ENCODE measurements around the gene TENT5C. TPM values are rescaled to one million over a fixed set of nuclear protein-coding genes. Genes with fewer than 3 reads are reported as not detected.

Gene TENT5C
- total and polyA plus RNA-seq, 2 of the 13 experiments (the other 11 are each of a cell fraction or from before 2014, with no cell fraction given): 0.02 to 0.38 TPM

DNA sequence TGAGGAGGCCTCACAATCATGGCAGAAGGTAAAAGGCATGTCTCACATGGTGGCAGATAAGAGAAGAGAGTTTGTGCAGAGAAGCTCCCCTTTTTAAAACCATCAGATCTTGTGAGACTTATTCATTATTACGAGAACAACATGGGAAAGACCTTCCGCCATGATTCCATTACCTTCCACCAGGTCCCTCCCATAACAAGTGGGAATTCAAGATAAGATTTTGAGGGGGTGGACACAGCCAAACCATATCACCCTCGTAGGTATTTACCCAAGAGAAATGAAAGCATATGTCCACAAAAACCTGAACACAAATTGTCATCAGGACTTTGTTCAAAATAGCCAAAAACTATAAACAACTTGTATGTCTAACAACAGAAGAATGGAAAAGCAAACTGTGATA, 45.9 kb upstream of the TENT5C start:
- BruUV-seq (replicated peaks): no TSS peak
- no peak overlapping the region for H2AFZ ChIP-seq (ENCODE audit: low read length)
- CTCF ChIA-PET (ENCODE audit: low intra/inter-chr PET ratio, low total read pairs): no interaction called here
- TF ChIP-seq, protein P1, sequence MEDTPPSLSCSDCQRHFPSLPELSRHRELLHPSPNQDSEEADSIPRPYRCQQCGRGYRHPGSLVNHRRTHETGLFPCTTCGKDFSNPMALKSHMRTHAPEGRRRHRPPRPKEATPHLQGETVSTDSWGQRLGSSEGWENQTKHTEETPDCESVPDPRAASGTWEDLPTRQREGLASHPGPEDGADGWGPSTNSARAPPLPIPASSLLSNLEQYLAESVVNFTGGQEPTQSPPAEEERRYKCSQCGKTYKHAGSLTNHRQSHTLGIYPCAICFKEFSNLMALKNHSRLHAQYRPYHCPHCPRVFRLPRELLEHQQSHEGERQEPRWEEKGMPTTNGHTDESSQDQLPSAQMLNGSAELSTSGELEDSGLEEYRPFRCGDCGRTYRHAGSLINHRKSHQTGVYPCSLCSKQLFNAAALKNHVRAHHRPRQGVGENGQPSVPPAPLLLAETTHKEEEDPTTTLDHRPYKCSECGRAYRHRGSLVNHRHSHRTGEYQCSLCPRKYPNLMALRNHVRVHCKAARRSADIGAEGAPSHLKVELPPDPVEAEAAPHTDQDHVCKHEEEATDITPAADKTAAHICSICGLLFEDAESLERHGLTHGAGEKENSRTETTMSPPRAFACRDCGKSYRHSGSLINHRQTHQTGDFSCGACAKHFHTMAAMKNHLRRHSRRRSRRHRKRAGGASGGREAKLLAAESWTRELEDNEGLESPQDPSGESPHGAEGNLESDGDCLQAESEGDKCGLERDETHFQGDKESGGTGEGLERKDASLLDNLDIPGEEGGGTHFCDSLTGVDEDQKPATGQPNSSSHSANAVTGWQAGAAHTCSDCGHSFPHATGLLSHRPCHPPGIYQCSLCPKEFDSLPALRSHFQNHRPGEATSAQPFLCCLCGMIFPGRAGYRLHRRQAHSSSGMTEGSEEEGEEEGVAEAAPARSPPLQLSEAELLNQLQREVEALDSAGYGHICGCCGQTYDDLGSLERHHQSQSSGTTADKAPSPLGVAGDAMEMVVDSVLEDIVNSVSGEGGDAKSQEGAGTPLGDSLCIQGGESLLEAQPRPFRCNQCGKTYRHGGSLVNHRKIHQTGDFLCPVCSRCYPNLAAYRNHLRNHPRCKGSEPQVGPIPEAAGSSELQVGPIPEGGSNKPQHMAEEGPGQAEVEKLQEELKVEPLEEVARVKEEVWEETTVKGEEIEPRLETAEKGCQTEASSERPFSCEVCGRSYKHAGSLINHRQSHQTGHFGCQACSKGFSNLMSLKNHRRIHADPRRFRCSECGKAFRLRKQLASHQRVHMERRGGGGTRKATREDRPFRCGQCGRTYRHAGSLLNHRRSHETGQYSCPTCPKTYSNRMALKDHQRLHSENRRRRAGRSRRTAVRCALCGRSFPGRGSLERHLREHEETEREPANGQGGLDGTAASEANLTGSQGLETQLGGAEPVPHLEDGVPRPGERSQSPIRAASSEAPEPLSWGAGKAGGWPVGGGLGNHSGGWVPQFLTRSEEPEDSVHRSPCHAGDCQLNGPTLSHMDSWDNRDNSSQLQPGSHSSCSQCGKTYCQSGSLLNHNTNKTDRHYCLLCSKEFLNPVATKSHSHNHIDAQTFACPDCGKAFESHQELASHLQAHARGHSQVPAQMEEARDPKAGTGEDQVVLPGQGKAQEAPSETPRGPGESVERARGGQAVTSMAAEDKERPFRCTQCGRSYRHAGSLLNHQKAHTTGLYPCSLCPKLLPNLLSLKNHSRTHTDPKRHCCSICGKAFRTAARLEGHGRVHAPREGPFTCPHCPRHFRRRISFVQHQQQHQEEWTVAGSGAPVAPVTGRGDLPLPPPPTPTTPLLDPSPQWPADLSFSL (CRISPR knock-in tag; IDR thresholded peaks at IDR 0.05): no peak
- no peak for TF ChIP-seq ZNF614 (CRISPR knock-in tag; IDR thresholded peaks at IDR 0.05; ENCODE audit: borderline replicate concordance)
- TF ChIP-seq, protein P2, sequence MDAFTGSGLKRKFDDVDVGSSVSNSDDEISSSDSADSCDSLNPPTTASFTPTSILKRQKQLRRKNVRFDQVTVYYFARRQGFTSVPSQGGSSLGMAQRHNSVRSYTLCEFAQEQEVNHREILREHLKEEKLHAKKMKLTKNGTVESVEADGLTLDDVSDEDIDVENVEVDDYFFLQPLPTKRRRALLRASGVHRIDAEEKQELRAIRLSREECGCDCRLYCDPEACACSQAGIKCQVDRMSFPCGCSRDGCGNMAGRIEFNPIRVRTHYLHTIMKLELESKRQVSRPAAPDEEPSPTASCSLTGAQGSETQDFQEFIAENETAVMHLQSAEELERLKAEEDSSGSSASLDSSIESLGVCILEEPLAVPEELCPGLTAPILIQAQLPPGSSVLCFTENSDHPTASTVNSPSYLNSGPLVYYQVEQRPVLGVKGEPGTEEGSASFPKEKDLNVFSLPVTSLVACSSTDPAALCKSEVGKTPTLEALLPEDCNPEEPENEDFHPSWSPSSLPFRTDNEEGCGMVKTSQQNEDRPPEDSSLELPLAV (CRISPR knock-in tag; conservative IDR thresholded peaks at IDR 0.05; ENCODE audit: low read depth): no peak
- TF ChIP-seq ZMAT3 (CRISPR knock-in tag; conservative IDR thresholded peaks at IDR 0.05): no peak
- TF ChIP-seq MAFK (conservative IDR thresholded peaks at IDR 0.05 in 1 of 2, IDR thresholded peaks at IDR 0.05 in 1 of 2; ENCODE audit: low read length in 2 of 2): no peak
- no peak for TF ChIP-seq HDAC2 (CRISPR knock-in tag; IDR thresholded peaks at IDR 0.05)
- TF ChIP-seq MTF1 (CRISPR knock-in tag; IDR thresholded peaks at IDR 0.05): no peak
- TF ChIP-seq, protein P3, sequence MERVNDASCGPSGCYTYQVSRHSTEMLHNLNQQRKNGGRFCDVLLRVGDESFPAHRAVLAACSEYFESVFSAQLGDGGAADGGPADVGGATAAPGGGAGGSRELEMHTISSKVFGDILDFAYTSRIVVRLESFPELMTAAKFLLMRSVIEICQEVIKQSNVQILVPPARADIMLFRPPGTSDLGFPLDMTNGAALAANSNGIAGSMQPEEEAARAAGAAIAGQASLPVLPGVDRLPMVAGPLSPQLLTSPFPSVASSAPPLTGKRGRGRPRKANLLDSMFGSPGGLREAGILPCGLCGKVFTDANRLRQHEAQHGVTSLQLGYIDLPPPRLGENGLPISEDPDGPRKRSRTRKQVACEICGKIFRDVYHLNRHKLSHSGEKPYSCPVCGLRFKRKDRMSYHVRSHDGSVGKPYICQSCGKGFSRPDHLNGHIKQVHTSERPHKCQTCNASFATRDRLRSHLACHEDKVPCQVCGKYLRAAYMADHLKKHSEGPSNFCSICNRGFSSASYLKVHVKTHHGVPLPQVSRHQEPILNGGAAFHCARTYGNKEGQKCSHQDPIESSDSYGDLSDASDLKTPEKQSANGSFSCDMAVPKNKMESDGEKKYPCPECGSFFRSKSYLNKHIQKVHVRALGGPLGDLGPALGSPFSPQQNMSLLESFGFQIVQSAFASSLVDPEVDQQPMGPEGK (CRISPR knock-in tag; IDR thresholded peaks at IDR 0.05): no peak
- no peak for TF ChIP-seq CEBPB (IDR thresholded peaks at IDR 0.05; ENCODE audit: borderline replicate concordance, low read depth, low read length)
- TF ChIP-seq CEBPG (CRISPR knock-in tag; IDR thresholded peaks at IDR 0.05): no peak
- no peak for TF ChIP-seq ZKSCAN5 (CRISPR knock-in tag; IDR thresholded peaks at IDR 0.05)
- TF ChIP-seq KDM4B (CRISPR knock-in tag; IDR thresholded peaks at IDR 0.05): no peak
- TF ChIP-seq, protein P4, sequence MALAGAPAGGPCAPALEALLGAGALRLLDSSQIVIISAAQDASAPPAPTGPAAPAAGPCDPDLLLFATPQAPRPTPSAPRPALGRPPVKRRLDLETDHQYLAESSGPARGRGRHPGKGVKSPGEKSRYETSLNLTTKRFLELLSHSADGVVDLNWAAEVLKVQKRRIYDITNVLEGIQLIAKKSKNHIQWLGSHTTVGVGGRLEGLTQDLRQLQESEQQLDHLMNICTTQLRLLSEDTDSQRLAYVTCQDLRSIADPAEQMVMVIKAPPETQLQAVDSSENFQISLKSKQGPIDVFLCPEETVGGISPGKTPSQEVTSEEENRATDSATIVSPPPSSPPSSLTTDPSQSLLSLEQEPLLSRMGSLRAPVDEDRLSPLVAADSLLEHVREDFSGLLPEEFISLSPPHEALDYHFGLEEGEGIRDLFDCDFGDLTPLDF (CRISPR knock-in tag; IDR thresholded peaks at IDR 0.05): no peak
- TF ChIP-seq ZNF136 (CRISPR knock-in tag; IDR thresholded peaks at IDR 0.05; ENCODE audit: low read depth): no peak
- TF ChIP-seq NR2F1 (CRISPR knock-in tag; IDR thresholded peaks at IDR 0.05): no peak

More for the DNA sequence above, 45.9 kb upstream of the TENT5C start:
- intact Hi-C loops (cut with micrococcal nuclease; ENCODE audit: unreplicated experiment): no loop called here
- H3K9me3 ChIP-seq (ENCODE audit: low read length): no peaks in the 10 kb centered on the region
- no peak for ATAC-seq
- 31% methylated on average over 3 of the region's 3 CpGs for WGBS (ENCODE audit: low lambda C conversion rate)
- POLR2A ChIA-PET: no interaction called here
- FAIRE-seq: no peak
- no peaks in the 10 kb centered on the region for H3K36me3 ChIP-seq (replicated peaks in 1 of 2; ENCODE audit: control insufficient read depth in 1 of 2, insufficient read depth in 2 of 2, low read length in 2 of 2)
- H3K4me3 ChIP-seq (replicated peaks in 1 of 3; ENCODE audit: insufficient read depth in 1 of 3, low read depth in 2 of 3, low read length in 3 of 3): no peak overlapping the region
- no peaks in the 10 kb centered on the region; a peak in 1 of 5 replicates for H3K27me3 ChIP-seq (ENCODE audit: control insufficient read depth in 1 of 2, insufficient read depth in 2 of 2, low read length in 2 of 2)
- H3K79me2 ChIP-seq (ENCODE audit: insufficient read depth, low read length): no peaks in the 10 kb centered on the region
- no peak overlapping the region for H3K27ac ChIP-seq (ENCODE audit: extremely low read length, insufficient read depth, low read length)
- H3K9ac ChIP-seq (ENCODE audit: insufficient read depth, low read depth, low read length): no peak overlapping the region
- H3K4me2 ChIP-seq (ENCODE audit: low read depth, low read length): no peak overlapping the region
- no peak for DNase-seq (ENCODE audit: low spot score)
- H3K4me1 ChIP-seq (ENCODE audit: insufficient read depth, low read length): peaks cover 14% of the 10 kb centered on the region
- H4K20me1 ChIP-seq (ENCODE audit: insufficient read depth, low read length): no peaks in the 10 kb centered on the region
- in situ Hi-C loops (cut with HindIII; ENCODE audit: extremely low pct_ligation_motif_present, low pct_unique_long_range_greater_than_20kb): no loop called here

Measured in HepG2 (cell line).